Measurements from ENCODE around the gene KLHL24.

DNA sequence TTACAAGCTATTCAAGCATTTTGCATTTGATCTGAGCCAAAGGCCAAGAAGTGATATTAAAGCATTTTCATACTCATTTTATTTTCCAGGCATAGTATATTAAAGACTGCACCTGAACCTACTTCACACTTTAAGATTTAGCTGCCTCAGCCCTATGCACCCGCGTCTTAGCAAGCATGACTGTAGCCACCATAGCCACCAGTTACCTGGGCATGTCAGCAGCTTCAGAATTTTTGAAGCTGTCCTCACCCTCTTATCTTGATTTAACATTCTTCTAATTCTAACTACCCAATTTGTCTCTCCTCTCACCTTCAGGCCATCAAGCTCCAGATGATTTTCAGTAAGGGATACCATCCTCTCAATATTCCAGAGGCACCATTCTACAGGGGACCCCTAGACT lies 40.8 kb upstream of the KLHL24 start:
- TF ChIP-seq, protein P1, sequence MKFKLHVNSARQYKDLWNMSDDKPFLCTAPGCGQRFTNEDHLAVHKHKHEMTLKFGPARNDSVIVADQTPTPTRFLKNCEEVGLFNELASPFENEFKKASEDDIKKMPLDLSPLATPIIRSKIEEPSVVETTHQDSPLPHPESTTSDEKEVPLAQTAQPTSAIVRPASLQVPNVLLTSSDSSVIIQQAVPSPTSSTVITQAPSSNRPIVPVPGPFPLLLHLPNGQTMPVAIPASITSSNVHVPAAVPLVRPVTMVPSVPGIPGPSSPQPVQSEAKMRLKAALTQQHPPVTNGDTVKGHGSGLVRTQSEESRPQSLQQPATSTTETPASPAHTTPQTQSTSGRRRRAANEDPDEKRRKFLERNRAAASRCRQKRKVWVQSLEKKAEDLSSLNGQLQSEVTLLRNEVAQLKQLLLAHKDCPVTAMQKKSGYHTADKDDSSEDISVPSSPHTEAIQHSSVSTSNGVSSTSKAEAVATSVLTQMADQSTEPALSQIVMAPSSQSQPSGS (tag by site-specific recombination; IDR thresholded peaks at IDR 0.05; ENCODE audit: low read depth): no peak
- TF ChIP-seq SP3 (tag by site-specific recombination; IDR thresholded peaks at IDR 0.05): no peak
- TF ChIP-seq GLIS2 (tag by site-specific recombination; IDR thresholded peaks at IDR 0.05): no peak
- TF ChIP-seq KLF1 (tag by site-specific recombination; IDR thresholded peaks at IDR 0.05): no peak
- TF ChIP-seq, protein P2, sequence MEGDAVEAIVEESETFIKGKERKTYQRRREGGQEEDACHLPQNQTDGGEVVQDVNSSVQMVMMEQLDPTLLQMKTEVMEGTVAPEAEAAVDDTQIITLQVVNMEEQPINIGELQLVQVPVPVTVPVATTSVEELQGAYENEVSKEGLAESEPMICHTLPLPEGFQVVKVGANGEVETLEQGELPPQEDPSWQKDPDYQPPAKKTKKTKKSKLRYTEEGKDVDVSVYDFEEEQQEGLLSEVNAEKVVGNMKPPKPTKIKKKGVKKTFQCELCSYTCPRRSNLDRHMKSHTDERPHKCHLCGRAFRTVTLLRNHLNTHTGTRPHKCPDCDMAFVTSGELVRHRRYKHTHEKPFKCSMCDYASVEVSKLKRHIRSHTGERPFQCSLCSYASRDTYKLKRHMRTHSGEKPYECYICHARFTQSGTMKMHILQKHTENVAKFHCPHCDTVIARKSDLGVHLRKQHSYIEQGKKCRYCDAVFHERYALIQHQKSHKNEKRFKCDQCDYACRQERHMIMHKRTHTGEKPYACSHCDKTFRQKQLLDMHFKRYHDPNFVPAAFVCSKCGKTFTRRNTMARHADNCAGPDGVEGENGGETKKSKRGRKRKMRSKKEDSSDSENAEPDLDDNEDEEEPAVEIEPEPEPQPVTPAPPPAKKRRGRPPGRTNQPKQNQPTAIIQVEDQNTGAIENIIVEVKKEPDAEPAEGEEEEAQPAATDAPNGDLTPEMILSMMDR (tag by site-specific recombination; IDR thresholded peaks at IDR 0.05): no peak

All from HEK293 (cell line).